ENCODE data around the gene MAEA.

The MAEA gene

DNA sequence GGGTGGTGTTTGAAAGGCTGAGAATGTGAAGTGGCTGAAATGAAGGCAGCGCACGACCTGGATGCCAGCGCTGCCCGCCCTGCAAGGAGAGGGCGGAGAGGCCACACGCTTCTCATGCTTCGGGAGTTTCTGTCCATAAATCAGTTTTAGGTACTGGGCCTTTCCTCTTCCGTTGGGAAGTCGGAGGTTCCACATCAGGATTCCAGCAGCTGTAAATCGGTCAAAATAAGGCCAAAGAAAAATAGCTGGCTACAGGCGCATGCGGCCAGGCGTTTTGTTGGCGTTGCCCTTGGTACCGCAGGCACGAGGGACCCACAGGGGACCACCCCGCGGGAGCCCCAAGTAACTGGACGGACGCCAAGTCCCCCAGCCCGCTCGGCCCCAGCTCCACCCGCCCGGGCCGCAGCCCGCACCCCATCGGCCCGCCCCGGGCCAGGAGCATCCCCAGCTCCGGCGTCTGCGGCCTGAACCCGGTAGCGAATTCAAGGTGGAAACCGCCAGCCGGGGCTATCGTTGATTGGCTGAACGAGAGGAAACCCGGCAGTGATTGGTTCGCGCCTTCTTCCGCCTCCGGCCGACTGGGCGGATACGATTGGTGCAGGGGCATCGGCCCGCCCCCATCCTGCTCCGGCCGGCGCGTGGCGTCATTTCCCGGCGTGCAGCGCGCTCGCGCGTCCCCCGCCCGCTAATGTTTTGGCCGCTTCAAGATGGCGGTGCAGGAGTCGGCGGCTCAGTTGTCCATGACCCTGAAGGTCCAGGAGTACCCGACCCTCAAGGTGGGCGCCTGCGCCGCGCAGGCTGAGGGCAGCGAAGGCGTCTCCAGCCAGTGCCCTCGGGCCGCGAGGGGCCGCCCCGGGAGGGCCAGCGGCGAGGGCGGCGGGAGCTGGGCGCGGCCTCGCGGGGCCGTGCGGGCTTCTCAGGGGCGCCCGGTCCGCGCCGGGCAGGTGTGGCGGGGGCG lies at the start of gene MAEA:
MAEA (plus strand) TSS at position 685 of the 958 bp plus-strand sequence; CDS start at position 708, 23 bp downstream.
- peak; percentile 97 for DNase-seq (ENCODE audit: low spot score)
- Mint-ChIP-seq H3K9me3 (peaks cover 5% of the 10 kb centered on the region), H3K36me3 (ENCODE audit: low read depth) (peaks cover 13% of the 10 kb centered on the region), H3K4me1 (ENCODE audit: low read depth) (peaks cover 22% of the 10 kb centered on the region), H3K27ac (peak within 1 kb of the TSS; percentile 91), H3K27me3 (ENCODE audit: low read depth) (no peaks in the 10 kb centered on the region), H3K4me3 (peak within 1 kb of the TSS; percentile 93)

- no peaks in the 10 kb centered on the region for H3K4me1 Mint-ChIP-seq (ENCODE audit: low read depth)
- H3K27me3 Mint-ChIP-seq (ENCODE audit: low read depth) = no peaks in the 10 kb centered on the region
Observed at GRCh38 chr4:1239950-1240307, 49.8 kb upstream of the MAEA start.

DNA sequence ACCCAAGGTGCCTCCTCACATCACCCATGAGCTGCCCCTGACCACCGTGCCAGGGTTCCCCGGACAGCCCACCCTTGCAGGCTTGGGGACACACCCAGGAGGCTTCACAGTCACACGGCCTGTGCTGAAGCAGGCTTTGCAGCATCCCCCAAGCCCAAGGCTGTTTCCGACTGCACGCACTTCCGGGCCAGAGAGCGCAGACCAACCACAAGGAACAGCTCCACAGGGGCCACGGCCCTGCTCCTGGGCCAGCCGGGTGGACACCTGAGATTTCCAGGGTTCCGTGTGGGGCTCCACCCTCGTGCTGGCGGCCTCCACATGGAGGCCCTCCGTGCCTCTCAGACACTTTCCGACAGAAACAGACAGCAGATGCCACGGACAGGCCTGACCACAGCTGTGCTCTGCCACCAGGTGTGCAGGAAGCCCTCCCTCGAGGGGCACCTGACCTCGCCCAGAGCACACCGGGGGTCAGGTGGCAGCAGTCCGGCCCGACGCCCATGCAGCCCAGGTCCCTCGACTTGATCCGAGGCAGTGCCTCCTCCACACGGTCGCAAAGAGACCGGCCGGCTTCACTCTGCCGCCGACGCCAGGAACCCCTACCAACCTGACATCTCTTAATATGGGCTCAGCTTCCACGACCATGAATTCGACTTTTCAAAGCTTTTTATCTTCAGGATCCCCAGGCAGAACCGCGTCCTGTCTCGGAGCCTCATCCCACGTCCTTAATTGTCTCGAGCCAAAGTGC lies 48.8 kb upstream of the MAEA start:
- no peaks in the 10 kb centered on the region for H3K9me3 Mint-ChIP-seq
- peaks cover 19% of the 10 kb centered on the region for H3K36me3 Mint-ChIP-seq (ENCODE audit: low read depth)
- H3K4me1 Mint-ChIP-seq (ENCODE audit: low read depth) = peaks cover 5% of the 10 kb centered on the region

More at GRCh38 chr4:1239950-1240307, 49.8 kb upstream of the MAEA start:
- no peaks in the 10 kb centered on the region for H3K9me3 Mint-ChIP-seq
- H3K36me3 Mint-ChIP-seq (ENCODE audit: low read depth) = peaks cover 21% of the 10 kb centered on the region
- H3K4me3 Mint-ChIP-seq = no peak overlapping the region
- no peak overlapping the region for H3K27ac Mint-ChIP-seq
- no peak for DNase-seq (ENCODE audit: low spot score)

DNA sequence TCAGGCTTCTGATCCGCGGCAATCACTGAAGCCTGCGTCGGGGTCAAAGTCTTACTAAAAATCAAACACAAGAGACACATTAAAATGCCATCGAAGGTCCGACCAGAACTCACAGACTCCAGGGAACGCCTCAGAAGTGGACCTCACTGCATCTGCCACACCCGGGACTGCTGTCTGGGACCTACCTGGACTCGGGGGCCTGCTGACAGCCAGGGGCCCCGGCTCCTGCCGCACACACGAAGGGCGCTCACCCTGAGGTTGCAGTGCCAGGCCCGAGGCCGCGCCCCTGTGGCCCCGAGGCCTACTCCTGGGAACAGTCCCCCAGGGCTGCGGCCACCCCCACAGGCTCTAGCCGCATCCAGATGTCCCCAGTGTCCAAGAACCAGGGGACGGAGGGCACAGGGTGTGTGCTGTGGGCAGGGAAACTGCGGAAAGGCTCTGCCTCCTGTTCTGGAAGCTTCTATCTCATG lies 48.2 kb upstream of the MAEA start:
- H3K36me3 Mint-ChIP-seq (ENCODE audit: low read depth) = peaks cover 22% of the 10 kb centered on the region
- no peaks in the 10 kb centered on the region for H3K27me3 Mint-ChIP-seq (ENCODE audit: low read depth)
- no peak for DNase-seq (ENCODE audit: low spot score)
- no peaks in the 10 kb centered on the region for H3K9me3 Mint-ChIP-seq
- H3K27ac Mint-ChIP-seq = no peak overlapping the region
- peaks cover 9% of the 10 kb centered on the region for H3K4me1 Mint-ChIP-seq (ENCODE audit: low read depth)
- H3K4me3 Mint-ChIP-seq = no peak overlapping the region

More for the DNA sequence above, 48.8 kb upstream of the MAEA start:
- Mint-ChIP-seq H3K27me3 (ENCODE audit: low read depth) (no peaks in the 10 kb centered on the region), H3K4me3 (no peak overlapping the region), H3K27ac (no peak overlapping the region)
- no peak for DNase-seq (ENCODE audit: low spot score)

DNA sequence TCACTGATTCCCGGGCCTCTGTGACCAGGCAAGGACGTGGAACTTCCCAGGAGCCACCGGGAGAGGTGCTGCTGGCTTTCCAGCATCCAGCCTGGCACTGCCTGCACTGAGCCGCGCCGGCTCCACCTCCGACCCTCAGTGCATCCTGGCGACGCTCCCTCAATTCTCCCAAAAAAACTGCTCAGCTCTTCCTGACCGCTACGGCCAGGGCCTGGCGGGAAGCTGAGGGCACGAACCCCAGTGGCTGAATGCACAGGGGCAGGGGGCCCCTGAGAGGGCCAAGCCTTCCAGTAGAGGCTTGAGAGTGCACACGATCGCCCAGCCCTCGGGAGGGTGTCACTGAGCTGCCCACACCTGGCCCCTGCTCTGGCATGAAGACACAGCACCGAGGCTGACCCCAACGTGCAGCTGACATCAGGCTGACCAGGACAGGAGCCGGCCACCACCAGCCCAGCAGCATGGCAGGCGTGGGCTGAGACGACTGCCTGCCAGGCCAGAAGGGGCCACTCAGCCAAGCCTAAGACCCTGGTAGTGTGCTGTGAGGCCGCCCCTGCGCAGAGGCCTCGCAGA lies 47.7 kb upstream of the MAEA start:
- no peaks in the 10 kb centered on the region for H3K27me3 Mint-ChIP-seq (ENCODE audit: low read depth)
- peaks cover 27% of the 10 kb centered on the region for H3K36me3 Mint-ChIP-seq (ENCODE audit: low read depth)
- H3K27ac Mint-ChIP-seq = no peak overlapping the region
- H3K4me1 Mint-ChIP-seq (ENCODE audit: low read depth) = peaks cover 14% of the 10 kb centered on the region
- no peak overlapping the region for H3K4me3 Mint-ChIP-seq
- DNase-seq (ENCODE audit: low spot score) = no peak
- no peaks in the 10 kb centered on the region for H3K9me3 Mint-ChIP-seq

DNA sequence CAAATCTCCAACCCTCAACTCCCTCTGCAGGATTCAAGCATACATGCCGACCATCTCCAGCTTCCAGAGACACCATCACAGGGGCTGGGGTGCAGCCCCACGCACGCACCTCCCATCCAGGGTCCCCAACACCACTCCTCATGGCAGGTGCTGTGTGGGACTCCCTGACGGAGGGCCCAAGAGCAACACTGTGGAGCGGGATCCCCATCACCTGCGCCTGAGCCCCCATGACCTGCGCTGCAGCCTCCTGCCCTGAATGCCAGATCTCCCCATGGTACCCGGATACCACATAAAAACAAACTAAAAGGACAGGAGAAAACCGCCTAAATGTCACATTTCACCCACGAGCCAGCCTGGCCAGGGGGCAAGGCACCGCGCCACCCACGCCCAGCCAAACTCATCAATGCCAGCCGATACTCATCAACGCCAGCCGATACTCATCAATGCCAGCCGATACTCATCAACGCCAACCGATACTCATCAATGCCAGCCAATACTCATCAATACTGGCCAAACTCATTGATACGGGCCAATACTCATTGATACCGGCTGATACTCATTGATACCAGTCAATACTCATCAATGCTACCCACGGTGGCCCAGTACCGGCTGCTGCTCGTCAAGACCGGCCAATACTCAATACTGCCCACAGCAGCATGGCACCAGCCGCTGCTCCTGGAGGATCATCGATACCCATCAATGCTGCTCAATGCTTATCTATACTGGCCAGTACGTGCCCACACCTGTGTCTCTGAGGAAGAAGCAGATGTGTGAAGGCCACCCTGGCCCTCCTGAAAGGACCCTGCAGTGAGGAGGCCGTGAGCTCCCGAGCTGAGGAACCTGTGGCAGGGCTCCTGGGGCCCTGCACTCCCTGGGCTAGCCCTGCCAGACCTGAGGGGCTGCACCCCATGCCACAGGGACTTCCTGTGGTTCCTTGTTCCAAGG lies 46.9 kb upstream of the MAEA start:
- H3K27me3 Mint-ChIP-seq (ENCODE audit: low read depth) = no peaks in the 10 kb centered on the region
- DNase-seq (ENCODE audit: low spot score) = no peak
- peaks cover 16% of the 10 kb centered on the region for H3K4me1 Mint-ChIP-seq (ENCODE audit: low read depth)
- no peak overlapping the region for H3K27ac Mint-ChIP-seq
- no peaks in the 10 kb centered on the region for H3K9me3 Mint-ChIP-seq
- H3K36me3 Mint-ChIP-seq (ENCODE audit: low read depth) = peaks cover 29% of the 10 kb centered on the region
- H3K4me3 Mint-ChIP-seq = no peak overlapping the region

GRCh38 chr4:1243451-1244080 lies 46.1 kb upstream of the MAEA start:
- H3K27ac Mint-ChIP-seq = no peak overlapping the region
- DNase-seq (ENCODE audit: low spot score) = no peak
- H3K4me3 Mint-ChIP-seq = no peak overlapping the region

GRCh38 chr4:1244081-1244977 lies 45.4 kb upstream of the MAEA start:
- Mint-ChIP-seq H3K4me1 (ENCODE audit: low read depth) (peaks cover 16% of the 10 kb centered on the region), H3K36me3 (ENCODE audit: low read depth) (peaks cover 24% of the 10 kb centered on the region), H3K4me3 (no peak overlapping the region), H3K27me3 (ENCODE audit: low read depth) (no peaks in the 10 kb centered on the region), H3K9me3 (no peaks in the 10 kb centered on the region), H3K27ac (no peak overlapping the region)
- DNase-seq (ENCODE audit: low spot score) = no peak

More at GRCh38 chr4:1243451-1244080, 46.1 kb upstream of the MAEA start:
- peaks cover 16% of the 10 kb centered on the region for H3K4me1 Mint-ChIP-seq (ENCODE audit: low read depth)
- no peaks in the 10 kb centered on the region for H3K27me3 Mint-ChIP-seq (ENCODE audit: low read depth)
- peaks cover 29% of the 10 kb centered on the region for H3K36me3 Mint-ChIP-seq (ENCODE audit: low read depth)
- H3K9me3 Mint-ChIP-seq = no peaks in the 10 kb centered on the region

DNA sequence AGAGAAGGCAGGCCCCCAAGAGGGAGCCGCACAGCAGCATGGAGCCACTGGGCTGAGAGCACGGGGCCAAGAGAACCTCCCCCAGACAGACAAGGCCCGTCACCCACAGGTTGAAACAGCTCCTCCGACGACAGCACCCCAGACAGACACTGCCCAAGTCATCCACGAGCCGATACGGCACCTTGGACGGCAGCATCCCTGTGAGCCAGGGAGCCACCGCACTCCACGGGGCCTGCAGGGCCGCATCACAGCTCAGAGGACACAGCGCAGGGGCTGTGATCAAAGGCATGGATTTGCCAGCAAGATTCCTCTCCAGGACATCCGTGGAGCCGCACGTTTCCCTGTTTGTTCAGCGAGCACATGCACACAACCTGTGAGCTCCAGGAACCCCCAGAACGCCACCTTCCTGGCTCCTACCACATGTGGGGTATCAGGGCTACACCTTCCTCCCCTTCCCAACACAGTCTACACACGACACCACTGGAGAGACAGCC lies 44.7 kb upstream of the MAEA start:
- H3K4me3 Mint-ChIP-seq = peak overlapping the region; percentile 42

GRCh38 chr4:1245481-1246051 lies 44.1 kb upstream of the MAEA start:
- peaks cover 18% of the 10 kb centered on the region for H3K4me1 Mint-ChIP-seq (ENCODE audit: low read depth)
- peak overlapping the region; percentile 53 for H3K27ac Mint-ChIP-seq

More for the DNA sequence above, 44.7 kb upstream of the MAEA start:
- Mint-ChIP-seq H3K36me3 (ENCODE audit: low read depth) (peaks cover 24% of the 10 kb centered on the region), H3K9me3 (no peaks in the 10 kb centered on the region), H3K27me3 (ENCODE audit: low read depth) (no peaks in the 10 kb centered on the region), H3K27ac (peak overlapping the region; percentile 53), H3K4me1 (ENCODE audit: low read depth) (peaks cover 16% of the 10 kb centered on the region)
- DNase-seq (ENCODE audit: low spot score) = no peak

DNA sequence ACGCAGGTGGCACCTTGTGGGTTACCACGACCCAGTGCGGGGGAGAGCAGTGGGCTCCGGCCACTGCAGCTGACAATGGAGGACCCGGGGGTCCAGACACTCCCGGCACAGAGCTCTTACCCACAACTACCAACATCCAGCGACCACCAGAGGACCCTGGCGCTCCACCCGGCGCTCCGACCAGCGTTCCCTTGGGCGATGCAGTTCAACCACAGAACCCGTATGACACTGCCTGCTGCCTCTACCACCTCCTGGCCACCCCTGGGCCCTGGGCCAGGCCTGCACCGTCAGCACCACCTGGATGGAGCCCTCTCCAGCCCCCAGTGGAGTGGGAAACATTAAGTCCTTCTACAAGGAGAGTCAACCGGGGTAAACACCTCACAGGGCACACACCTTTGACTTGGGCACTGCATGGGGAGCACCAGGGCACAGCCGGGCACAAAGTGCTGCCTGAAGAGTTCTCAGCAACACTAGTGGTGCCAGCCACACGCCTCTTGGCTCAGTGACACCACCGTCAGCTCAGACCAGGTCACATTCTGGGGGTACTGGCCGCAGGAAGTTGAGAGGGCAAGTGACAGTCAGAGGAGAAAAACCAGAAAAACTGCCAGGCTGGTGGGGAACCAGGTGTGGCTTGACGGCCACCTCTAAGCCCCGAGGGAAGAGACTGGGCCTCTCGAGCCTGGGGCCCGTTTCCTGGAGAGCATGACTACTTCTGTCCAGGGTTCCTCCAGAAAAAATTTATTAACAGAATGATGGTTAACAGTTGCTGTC lies 43.4 kb upstream of the MAEA start:
- H3K4me3 Mint-ChIP-seq = peak overlapping the region; percentile 93
- peaks cover 4% of the 10 kb centered on the region for H3K9me3 Mint-ChIP-seq
- no peaks in the 10 kb centered on the region for H3K27me3 Mint-ChIP-seq (ENCODE audit: low read depth)
- peak overlapping the region; percentile 87 for H3K27ac Mint-ChIP-seq
- H3K4me1 Mint-ChIP-seq (ENCODE audit: low read depth) = peaks cover 18% of the 10 kb centered on the region
- peaks cover 36% of the 10 kb centered on the region for H3K36me3 Mint-ChIP-seq (ENCODE audit: low read depth)
- no peak for DNase-seq (ENCODE audit: low spot score)

More at GRCh38 chr4:1245481-1246051, 44.1 kb upstream of the MAEA start:
- DNase-seq (ENCODE audit: low spot score) = no peak
- H3K27me3 Mint-ChIP-seq (ENCODE audit: low read depth) = no peaks in the 10 kb centered on the region
- peak overlapping the region; percentile 42 for H3K4me3 Mint-ChIP-seq
- H3K9me3 Mint-ChIP-seq = peaks cover 4% of the 10 kb centered on the region
- H3K36me3 Mint-ChIP-seq (ENCODE audit: low read depth) = peaks cover 29% of the 10 kb centered on the region
